HG02943 (cell line): ENCODE results near the gene ATP5F1D.

Experiments used
- ATAC-seq: cut with Tn5 transposase; IDR thresholded peaks from one replicate; pipeline ENCODE4 v1.9.1; 2021; ENCODE audit warnings: mild to moderate bottlenecking, low read depth, moderate library complexity; ENCODE audit not compliant: unreplicated experiment

The ATP5F1D gene

GRCh38 chr19:1231729-1232637 is 9.6 kb upstream of the ATP5F1D start:
- no peak for ATAC-seq

GRCh38 chr19:1232652-1233072 is 8.9 kb upstream of the ATP5F1D start:
- no peak for ATAC-seq

- ATAC-seq: no peak
Observed at GRCh38 chr19:1233115-1233667, 8.4 kb upstream of the ATP5F1D start.

GRCh38 chr19:1234051-1234954 is 7.2 kb upstream of the ATP5F1D start:
- ATAC-seq: no peak

- ATAC-seq: no peak
Observed at GRCh38 chr19:1234955-1235380, 6.6 kb upstream of the ATP5F1D start.

- no peak for ATAC-seq
Observed at GRCh38 chr19:1235625-1236538, 5.7 kb upstream of the ATP5F1D start.

- ATAC-seq: no peak
Observed at GRCh38 chr19:1236576-1236975, 5.0 kb upstream of the ATP5F1D start.

- ATAC-seq: no peak
Observed at GRCh38 chr19:1237027-1237659, 4.4 kb upstream of the ATP5F1D start.

- no peak for ATAC-seq
Observed at GRCh38 chr19:1237754-1238368, 3.7 kb upstream of the ATP5F1D start, which contains the start of gene CBARP. TSS of gene CBARP (minus strand) at chr19:1238005. CDS start at chr19:1236100, 1,905 bp downstream.

- no peak for ATAC-seq
Observed at GRCh38 chr19:1238369-1239303, 2.9 kb upstream of the ATP5F1D start.

GRCh38 chr19:1239420-1239795 is 2.1 kb upstream of the ATP5F1D start:
- ATAC-seq: no peak

- ATAC-seq: no peak
Observed at GRCh38 chr19:1239796-1240737, 1.5 kb upstream of the ATP5F1D start.

GRCh38 chr19:1240925-1241324 is 626 bp upstream of the ATP5F1D start:
- ATAC-seq: no peak

- no peak for ATAC-seq
Observed at GRCh38 chr19:1243768-1244692, 2.5 kb downstream of the ATP5F1D start.

GRCh38 chr19:1244693-1245451 is 3.3 kb downstream of the ATP5F1D start:
- no peak for ATAC-seq
